CD4-positive, alpha-beta T cell (primary cell): ENCODE measurements around the gene CISH. TPM values are rescaled to one million over a fixed set of nuclear protein-coding genes. Genes with fewer than 3 reads are reported as not detected.

Experiments
- ATAC-seq: fragments of 200-7000 bp; cut with Tn5 transposase; one replicate; pipeline ENCODE4 v1.10.0; 2022; ENCODE audit warnings: mild to moderate bottlenecking; ENCODE audit not compliant: poor library complexity
- CTCF ChIA-PET: fragments of 350-600 bp; sonication (Branson Sonifier 250); formaldehyde crosslinking; loops from one replicate; lab custom pipeline; 2021; ENCODE audit warnings: antibody characterized with exemption, inconsistent platforms; lab: Charles Lee
- POLR2A ChIA-PET: fragments of 350-600 bp; sonication (Branson Sonifier 250); formaldehyde crosslinking; loops from one replicate; lab custom pipeline; 2021; ENCODE audit warnings: antibody characterized with exemption, inconsistent platforms; lab: Charles Lee
- DNase-seq, 14 experiments: peaks; one replicate each; pipeline ENCODE4 v3.0.0-alpha.2; 2013 to 2020; ENCODE audit warnings: mixed read lengths in 2 of 14
- H3K27ac ChIP-seq, 2 donors: one replicate each; pipeline versions ENCODE4 v1.5.1 to v1.7.0; 2013; ENCODE audit warnings: low read length in 2 of 2, low read depth in 1 of 2, mild to moderate bottlenecking in 1 of 2
- H3K27me3 ChIP-seq, 2 experiments: 1 replicate in 1 of 2; 2 replicates in 1 of 2; pipeline versions ENCODE4 v1.6.1 to v1.7.0; 2013; ENCODE audit warnings: low read length in 2 of 2, control low read depth in 1 of 2, mild to moderate bottlenecking in 1 of 2, moderate library complexity in 1 of 2; ENCODE audit not compliant: insufficient read depth in 2 of 2, control insufficient read depth in 1 of 2
- H3K36me3 ChIP-seq: one replicate; pipeline ENCODE4 v1.6.1; 2013; ENCODE audit warnings: low read length, control low read depth; ENCODE audit not compliant: insufficient read depth
- H3K4me1 ChIP-seq: one replicate; pipeline ENCODE4 v1.6.1; 2013; ENCODE audit warnings: low read length, control low read depth; ENCODE audit not compliant: insufficient read depth
- H3K4me3 ChIP-seq: one replicate; pipeline ENCODE4 v1.5.1; 2013; ENCODE audit warnings: mild to moderate bottlenecking, low read length, moderate library complexity
- H3K9me3 ChIP-seq, 2 experiments: 1 replicate in 1 of 2; 2 replicates in 1 of 2; pipeline versions ENCODE4 v1.6.1 to v1.7.0; 2013; ENCODE audit warnings: low read length in 2 of 2, mild to moderate bottlenecking in 2 of 2, control low read depth in 1 of 2, moderate library complexity in 1 of 2; ENCODE audit not compliant: control insufficient read depth in 1 of 2, insufficient read depth in 1 of 2
- H3K27ac Mint-ChIP-seq: one replicate; pipeline ENCODE4 v1.8.0; 2020; ENCODE audit warnings: mixed read lengths
- H3K27me3 Mint-ChIP-seq: one replicate; pipeline ENCODE4 v1.8.0; 2021; ENCODE audit warnings: mixed read lengths
- H3K36me3 Mint-ChIP-seq: one replicate; pipeline ENCODE4 v1.8.0; 2021; ENCODE audit warnings: low read depth, mixed read lengths
- H3K4me1 Mint-ChIP-seq: one replicate; pipeline ENCODE4 v1.8.0; 2021; ENCODE audit warnings: low read depth, mixed read lengths
- H3K4me3 Mint-ChIP-seq: one replicate; pipeline ENCODE4 v1.8.0; 2020; ENCODE audit warnings: mild to moderate bottlenecking, mixed read lengths
- H3K9me3 Mint-ChIP-seq: one replicate; pipeline ENCODE4 v1.8.0; 2020; ENCODE audit warnings: mixed read lengths
- CTCF ChIP-seq: fragments of 200-600 bp; IDR thresholded peaks from one replicate; pipeline ENCODE4 v1.8.0; 2022; ENCODE audit warnings: antibody characterized with exemption, mild to moderate bottlenecking
- intact Hi-C, 2 experiments: fragments of 100-400 bp; cut with DNase I in 1 of 2; cut with micrococcal nuclease in 1 of 2; formaldehyde crosslinking; loops; one replicate each; pipeline versions ENCODE4 v1.15.1 to v1.9.0; 2023 to 2025; cut with DNase I, micrococcal nuclease
- total RNA-seq, 174 experiments: library from RNA in 2 of 174; stranded (reverse) in 2 of 174; gene quantifications; one replicate each; pipeline ENCODE4 v1.2.3 and lab custom pipeline; 2021 to 2026

Gene CISH
- total RNA-seq, 2 experiments from 2014 or later, result 3.5 to 3.7 TPM

GRCh38 chr3:50567386-50568167, 44.0 kb downstream of the CISH start, which contains the start of gene C3orf18:
TSS of gene C3orf18 (minus strand) at chr3:50567747. CDS start at chr3:50565699, 2,048 bp downstream.
- intact Hi-C loops, result loop anchor here (2.0 to 10.0 kb wide), 7 partner anchors 50 to 1967 kb away; partner anchors contain the start of genes MANF (in 2 of the 2), DCAF1 (in 1 of the 2), NT5DC2 (in 1 of the 2) and TEX264 (in 1 of the 2)
- Mint-ChIP-seq H3K4me1 (peaks cover 62% of the 10 kb centered on the region), H3K4me3 (peak within 1 kb of the TSS; percentile 97), H3K27me3 (no peaks in the 10 kb centered on the region), H3K27ac (peak within 1 kb of the TSS; percentile 89), H3K36me3 (peaks cover 14% of the 10 kb centered on the region), H3K9me3 (no peaks in the 10 kb centered on the region)
- Histone ChIP-seq H3K27me3 (no peaks in the 10 kb centered on the region), H3K9me3 (no peaks in the 10 kb centered on the region), H3K4me3 (peak within 1 kb of the TSS; percentile 77), H3K27ac (peak within 1 kb of the TSS; percentile 43 to 83), H3K36me3 (peaks cover 7% of the 10 kb centered on the region), H3K4me1 (peaks cover 63% of the 10 kb centered on the region)
- CTCF ChIA-PET, result interaction anchor here (1.4 to 6.8 kb wide), 2 partner anchors 25 to 45 kb away, joined by 4 to 234 read pairs; partner anchors contain the start of genes CISH and MAPKAPK3
- POLR2A ChIA-PET, result interaction anchor here (0.8 to 13.2 kb wide), 13 partner anchors 9 to 931 kb away, joined by 3 to 446 read pairs (median 3); partner anchors contain the start of genes CISH, CYB561D2, GNAI2 and MAPKAPK3
- TF ChIP-seq CTCF, result no peak
- ATAC-seq (peak; percentile 77), DNase-seq (peak; percentile 88 to 97 (median 93))

GRCh38 chr3:50567011-50567385, 44.6 kb downstream of the CISH start:
- H3K27ac ChIP-seq, result peak overlapping the region in 1 of 2 donors; percentile 10
- H3K36me3 ChIP-seq, result peaks cover 7% of the 10 kb centered on the region
- ATAC-seq (no peak), DNase-seq (peak in 1 of 14 experiments; percentile 39)
- H3K27me3 Mint-ChIP-seq, result no peaks in the 10 kb centered on the region
- H3K4me1 Mint-ChIP-seq, result peaks cover 56% of the 10 kb centered on the region
- H3K4me3 ChIP-seq, result peak overlapping the region; percentile 69
- H3K4me3 Mint-ChIP-seq, result peak overlapping the region; percentile 78
- intact Hi-C loops, result loop anchor here (2.0 to 10.0 kb wide), 6 partner anchors 50 to 1968 kb away; partner anchors contain the start of genes DCAF1 (in 1 of the 2), MANF (in 1 of the 2), NT5DC2 (in 1 of the 2) and TEX264 (in 1 of the 2)
- H3K36me3 Mint-ChIP-seq, result peaks cover 9% of the 10 kb centered on the region
- POLR2A ChIA-PET, result interaction anchor here (0.8 to 13.2 kb wide), 11 partner anchors 8 to 932 kb away, joined by 3 to 446 read pairs (median 4); partner anchors contain the start of genes CISH, CYB561D2, GNAI2 and MAPKAPK3
- H3K9me3 ChIP-seq, result no peaks in the 10 kb centered on the region
- H3K27me3 ChIP-seq, result no peaks in the 10 kb centered on the region
- peaks cover 57% of the 10 kb centered on the region for H3K4me1 ChIP-seq
- peak overlapping the region; percentile 67 for H3K27ac Mint-ChIP-seq
- no peaks in the 10 kb centered on the region for H3K9me3 Mint-ChIP-seq
- no peak for TF ChIP-seq CTCF
- CTCF ChIA-PET, result interaction anchor here (1.4 to 6.8 kb wide), 2 partner anchors 25 to 45 kb away, joined by 4 to 234 read pairs; partner anchors contain the start of genes CISH and MAPKAPK3

- no peaks in the 10 kb centered on the region for H3K9me3 ChIP-seq
- Mint-ChIP-seq H3K36me3 (peaks cover 8% of the 10 kb centered on the region), H3K27ac (no peak overlapping the region), H3K4me1 (peaks cover 30% of the 10 kb centered on the region), H3K27me3 (no peaks in the 10 kb centered on the region), H3K9me3 (no peaks in the 10 kb centered on the region), H3K4me3 (no peak overlapping the region)
- no peak for TF ChIP-seq CTCF
- H3K36me3 ChIP-seq, result no peaks in the 10 kb centered on the region
- H3K4me1 ChIP-seq, result peaks cover 32% of the 10 kb centered on the region
- CTCF ChIA-PET, result no interaction called here
- H3K27me3 ChIP-seq, result no peaks in the 10 kb centered on the region
- ATAC-seq (no peak), DNase-seq (no peak)
- H3K4me3 ChIP-seq, result no peak overlapping the region
- intact Hi-C loops, result loop anchor here in 1 of 2 experiments (10.0 kb wide), 1 partner anchor 1970 kb away; the partner anchor contains the start of genes NT5DC2 and UQCC5
- POLR2A ChIA-PET, result no interaction called here
- no peak overlapping the region for H3K27ac ChIP-seq
Measured at GRCh38 chr3:50564321-50564720, 47.3 kb downstream of the CISH start.
